NCI-H2081 (cell line): ENCODE data around the gene SFTPB.
"Not testable (repeated sequence)": the region's sequence is repeated elsewhere in the genome, so short reads cannot be mapped to it uniquely, and the experiment has no call there.

ENCODE experiments used
- DNase-seq, 2 experiments: peaks; one replicate each; lab custom pipeline; 2025; lab: John Stamatoyannopoulos, UW

SFTPB gene

DNA sequence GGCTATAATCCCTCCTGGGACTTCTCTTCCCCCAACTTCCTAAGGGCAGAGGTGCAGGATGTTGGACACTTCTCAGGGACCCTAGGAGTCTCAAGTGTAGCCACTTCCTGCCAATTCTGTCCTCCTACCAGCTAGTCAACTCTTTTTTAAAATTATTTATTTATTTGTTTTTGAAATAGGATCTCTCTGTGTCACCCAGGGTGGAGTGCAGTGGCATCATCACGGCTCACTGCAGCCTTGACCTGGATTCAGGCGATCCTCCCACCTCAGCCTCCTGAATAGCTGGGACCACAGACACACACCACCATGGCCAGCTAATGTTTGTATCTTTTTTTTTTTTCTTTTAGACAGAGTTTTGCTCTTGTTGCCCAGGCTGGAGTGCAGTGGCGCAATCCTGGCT is 11.5 kb downstream of the SFTPB start:
- no peak for DNase-seq

DNA sequence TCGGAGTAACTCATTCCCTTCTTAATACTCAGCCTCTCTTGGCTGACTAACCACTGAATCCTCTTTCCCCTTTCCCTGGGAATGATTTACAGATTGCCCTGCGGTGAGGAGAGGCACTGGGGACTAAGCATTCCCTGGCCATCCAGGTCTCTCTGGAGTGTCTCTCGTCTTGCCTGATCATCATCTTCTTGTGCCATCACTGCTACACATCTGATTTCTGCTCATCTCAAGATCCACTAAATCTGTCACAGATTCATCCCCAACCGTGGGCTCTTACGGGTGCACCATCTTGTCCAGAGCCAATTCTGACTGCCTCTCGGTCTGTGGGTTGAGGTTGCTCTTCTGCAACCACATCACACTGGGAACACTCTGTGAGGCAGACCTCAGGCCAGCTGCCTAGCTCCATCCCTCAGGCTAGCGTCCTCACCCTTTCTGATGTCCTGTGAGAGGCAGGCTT is 12.0 kb downstream of the SFTPB start:
- no peak for DNase-seq

DNA sequence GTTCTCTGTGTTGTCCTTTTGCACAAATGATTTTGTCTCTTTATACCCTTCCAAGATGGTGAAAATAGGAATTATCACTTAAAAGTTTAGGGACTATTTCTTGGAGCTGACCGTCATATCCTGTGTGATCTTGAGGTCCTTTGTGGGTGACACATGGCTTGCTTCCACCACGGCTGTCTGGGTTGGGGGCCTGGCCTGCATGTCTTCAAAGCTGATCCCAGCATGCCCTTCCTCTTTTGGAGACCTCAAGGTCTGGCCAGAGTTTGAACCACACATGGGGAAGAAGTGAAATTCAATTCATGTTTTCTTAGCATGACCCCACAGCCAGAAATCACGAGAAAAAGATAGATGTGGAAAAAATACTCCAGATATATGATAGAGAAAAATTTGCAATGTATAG is 14.0 kb downstream of the SFTPB start:
- no peak for DNase-seq

DNA sequence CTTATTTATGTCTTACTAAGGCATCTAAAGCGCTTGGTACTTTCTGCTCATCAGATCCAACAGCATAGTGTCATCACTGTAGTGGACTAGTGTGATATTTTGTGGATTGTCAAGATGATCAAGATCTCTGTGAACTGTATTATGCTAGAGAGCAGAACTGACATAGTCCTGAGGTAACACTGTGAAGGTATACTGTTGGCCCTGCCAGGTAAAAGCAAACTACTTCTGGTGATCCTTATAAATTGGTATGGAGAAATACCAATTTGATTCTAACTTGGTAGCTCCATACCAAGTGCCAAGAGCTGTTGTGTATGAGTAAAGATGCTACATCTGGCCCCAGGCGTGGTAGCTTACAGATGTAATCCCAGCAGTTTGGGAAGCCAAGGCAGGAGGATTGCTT is 15.9 kb downstream of the SFTPB start:
- DNase-seq, result no peak

DNA sequence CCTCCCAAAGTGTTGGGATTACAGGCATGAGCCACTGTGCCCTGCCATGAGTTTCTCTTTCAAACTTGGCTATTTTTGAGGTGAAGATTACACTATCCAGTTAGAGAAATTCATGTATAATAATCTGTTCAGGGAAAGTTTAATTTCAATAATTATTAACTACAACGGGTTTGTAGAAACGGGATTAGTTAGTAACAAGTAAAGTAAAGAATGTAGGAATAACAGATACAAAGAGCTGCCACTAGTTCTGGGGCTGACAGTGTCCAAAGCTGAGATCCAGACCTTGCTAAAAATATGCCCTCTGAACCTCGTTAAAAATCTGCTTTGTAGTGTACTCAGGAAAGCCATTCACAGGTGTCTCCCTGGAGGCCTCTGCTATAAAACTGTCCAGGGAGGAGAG is 16.9 kb downstream of the SFTPB start:
- DNase-seq, result no peak

DNA sequence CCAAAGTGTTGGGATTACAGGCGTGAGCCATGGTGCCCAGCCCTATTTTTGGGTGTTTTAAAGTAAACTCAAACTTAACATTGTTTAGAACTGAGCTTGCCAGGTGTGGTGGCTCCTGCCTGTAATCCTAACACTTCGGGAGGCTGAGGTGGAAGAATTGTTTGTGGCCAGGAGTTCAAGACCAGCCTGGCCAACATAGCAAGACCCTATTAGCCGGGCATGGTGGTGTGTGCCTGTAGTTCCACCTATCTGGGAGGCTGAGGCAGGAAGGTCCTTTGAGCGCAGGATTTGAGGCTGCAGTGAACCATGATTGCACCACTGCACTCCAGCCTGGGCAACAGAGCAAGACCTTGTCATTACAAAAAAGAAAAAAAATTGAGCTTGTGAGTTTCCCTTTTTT is 17.5 kb downstream of the SFTPB start:
- no peak for DNase-seq

DNA sequence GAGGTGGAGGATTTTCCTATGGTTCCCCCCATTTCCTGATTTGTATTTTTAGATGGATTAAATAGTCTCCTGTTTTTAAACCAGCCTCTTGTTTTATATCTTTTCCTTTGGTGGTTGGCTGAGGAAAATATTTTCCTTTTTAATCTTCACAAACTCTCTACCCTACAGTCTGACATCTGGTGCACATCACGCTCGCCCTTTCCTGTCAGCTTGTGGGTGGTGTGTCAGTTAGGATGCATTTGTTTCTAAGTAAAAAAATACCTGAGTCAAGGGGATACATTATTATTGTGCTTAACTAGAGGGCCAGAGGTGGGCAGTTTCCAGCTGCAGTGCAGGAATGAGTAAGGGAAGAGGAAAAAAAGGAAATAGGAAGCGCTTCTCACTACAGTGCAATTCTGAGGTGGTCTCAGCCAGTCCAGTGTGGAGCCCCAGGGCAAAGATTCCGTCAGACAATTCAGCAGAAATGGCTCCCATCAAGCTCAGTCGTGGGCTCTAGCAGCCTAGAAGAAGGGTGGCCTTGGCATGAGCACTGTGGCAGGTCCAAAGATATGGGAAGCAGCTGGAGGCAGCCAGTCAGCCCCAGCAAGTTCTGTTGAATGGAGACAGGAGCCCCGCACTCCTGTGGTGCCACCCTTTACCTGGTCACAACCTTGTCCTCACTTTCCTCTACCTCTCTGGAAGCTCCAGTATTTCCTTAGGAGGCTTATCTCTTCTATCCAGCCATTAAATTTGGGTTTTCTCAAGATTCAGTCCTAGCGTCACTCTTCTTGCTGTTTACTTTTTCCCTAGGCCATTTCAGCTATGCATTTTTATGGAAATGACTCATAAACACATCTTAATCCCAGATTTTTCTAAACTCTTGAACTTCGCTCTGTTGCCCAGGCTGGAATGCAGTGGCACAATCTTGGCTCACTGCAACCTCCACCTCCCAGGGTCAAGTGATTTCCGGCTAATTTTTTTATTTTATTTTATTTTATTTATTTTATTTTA is 18.5 kb downstream of the SFTPB start:
- no peak for DNase-seq

DNA sequence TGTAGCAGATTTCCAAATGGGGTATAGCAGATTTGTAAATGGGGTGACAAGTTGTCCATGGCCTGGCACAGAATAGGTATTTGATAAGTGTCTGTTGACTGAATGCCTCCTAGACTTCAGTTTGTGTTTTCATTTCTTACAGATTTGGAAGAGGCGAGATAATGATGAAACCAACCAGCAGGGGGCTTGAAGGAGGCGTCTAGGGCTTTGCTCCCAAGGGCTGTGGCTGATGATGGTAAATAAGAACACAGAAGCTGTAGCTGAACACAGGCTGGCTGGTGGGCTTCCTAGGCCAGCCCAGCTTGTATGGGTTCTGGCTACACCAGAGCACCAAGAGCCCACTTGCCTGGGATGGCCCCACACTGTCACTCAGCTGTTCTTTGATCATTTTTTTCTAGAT is 19.4 kb downstream of the SFTPB start:
- DNase-seq, result no peak

DNA sequence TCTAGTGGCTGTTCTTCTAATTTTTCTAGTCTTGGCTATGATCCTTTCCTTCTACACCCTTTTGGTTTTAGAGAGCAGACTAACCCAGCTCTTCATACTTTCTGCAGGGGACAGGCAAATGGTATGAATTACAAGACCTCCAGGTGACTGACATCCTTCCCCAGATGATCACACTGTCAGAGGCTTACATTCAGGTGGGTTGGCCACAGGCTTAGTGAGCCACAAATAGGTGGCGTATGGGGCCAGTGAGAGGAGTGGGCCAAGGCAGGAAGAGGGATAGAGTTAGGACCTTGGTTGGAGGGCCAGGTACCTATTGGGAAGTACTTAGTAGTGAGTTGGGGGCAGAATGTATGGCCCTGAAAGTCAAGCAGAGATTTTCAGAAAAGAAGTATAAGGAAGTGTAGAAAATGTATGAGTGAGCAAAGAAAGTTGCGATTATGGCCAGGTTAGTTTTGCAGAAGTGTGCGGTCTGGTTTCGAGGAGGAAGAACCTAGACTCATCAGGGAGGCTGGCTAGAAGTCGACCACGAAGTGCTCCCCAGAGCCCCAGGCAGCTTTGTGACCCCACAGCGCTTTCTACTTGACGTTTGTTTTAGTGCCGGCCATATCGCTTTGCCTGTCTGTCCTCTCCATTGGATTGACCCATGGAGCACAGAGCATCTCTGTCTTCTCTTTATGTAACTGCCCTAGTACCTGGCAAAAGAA is 20.0 kb downstream of the SFTPB start:
- no peak for DNase-seq

DNA sequence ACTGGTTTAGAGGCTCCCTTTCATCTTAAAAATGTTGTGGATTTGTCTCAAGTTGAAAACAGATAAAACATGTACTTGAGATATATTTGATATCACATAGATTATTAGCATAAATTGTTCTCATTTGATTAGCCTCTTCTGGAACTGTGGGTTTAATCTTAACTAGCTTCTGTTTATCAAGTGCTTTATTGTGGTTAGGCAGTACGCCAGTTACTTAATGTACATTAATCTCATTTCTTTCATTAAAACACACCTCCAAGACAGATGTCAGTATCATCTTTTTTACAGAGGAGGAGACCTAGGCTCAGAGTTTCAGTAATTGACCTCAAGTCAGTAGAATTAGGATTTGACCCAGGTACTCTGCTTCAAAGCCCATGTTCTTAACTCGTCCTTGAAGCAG is 21.8 kb downstream of the SFTPB start:
- DNase-seq, result no peak

DNA sequence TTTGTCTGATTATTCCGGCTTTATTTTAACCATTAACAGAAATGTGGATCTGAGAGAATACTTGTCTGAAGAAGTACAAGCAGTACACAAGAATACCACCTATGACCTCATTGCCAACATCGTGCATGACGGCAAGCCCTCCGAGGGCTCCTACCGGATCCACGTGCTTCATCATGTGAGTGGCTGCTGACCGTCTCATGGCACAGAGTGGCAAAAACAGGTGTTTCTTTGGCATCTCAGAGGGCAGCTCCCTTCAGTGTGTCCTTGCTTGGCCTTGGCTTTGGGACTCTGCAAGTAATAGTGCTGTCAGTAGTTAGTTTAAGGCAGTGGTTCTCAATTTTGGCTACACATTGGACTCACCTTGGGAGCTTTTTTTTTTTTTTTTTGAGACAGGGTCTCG is 23.1 kb downstream of the SFTPB start:
- no peak for DNase-seq

DNA sequence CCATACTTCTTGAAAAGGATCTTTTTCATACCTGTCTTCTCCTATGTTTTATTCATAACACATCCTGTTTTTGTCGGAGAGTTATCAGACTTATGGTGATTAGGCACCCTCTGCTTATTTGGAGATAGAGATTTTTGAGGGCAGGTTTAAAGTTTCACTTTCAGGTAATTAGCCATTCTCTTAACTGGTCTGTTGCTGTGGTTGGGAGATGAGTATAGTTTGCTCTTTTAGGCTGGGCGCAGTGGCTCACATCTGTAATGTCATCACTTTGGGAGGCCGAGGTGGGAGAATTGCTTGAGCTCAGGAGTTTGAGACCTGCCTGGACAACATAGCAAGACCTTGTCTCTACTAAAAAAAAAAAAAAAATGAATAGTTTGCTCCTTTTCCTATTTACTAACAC is 25.3 kb downstream of the SFTPB start:
- DNase-seq, result no peak

DNA sequence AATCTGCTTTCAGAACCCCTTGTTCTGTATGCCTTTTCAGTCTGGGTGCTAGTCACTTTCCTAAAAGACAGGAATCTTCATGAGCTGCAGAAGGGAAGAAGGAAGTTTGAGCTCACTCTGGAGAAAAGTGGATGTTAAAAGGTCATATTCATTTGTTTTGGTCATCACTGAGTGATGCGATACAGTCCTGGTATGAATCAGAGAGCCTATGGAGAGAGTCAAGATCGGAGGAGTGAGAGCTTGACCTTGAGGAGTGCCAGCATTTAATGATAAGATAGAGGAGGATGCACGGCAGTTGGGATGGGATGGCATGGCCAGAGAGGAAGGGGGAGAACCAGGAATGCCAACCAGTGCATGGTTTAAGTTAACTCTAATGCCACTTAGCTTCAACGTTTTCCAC is 32.4 kb downstream of the SFTPB start:
- no peak for DNase-seq

DNA sequence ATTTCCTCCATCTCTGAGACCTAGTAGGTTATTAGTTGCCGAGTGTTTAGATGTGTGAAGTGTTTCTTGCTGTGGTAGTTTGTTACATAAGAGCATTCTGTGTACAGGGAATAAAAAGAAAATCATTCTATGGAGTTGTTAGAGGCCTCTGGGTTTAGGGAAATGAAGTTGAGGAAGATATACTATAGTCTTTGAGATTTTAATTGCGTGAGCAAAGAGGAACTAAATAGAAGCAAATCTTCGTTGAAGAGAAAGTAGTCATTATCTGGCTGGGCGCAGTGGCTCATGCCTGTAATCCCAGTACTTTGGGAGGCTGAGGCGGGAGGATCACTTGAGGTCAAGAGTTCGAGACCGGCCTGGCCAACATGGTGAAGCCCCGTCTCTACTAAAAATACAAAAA is 33.0 kb downstream of the SFTPB start:
- no peak for DNase-seq

DNA sequence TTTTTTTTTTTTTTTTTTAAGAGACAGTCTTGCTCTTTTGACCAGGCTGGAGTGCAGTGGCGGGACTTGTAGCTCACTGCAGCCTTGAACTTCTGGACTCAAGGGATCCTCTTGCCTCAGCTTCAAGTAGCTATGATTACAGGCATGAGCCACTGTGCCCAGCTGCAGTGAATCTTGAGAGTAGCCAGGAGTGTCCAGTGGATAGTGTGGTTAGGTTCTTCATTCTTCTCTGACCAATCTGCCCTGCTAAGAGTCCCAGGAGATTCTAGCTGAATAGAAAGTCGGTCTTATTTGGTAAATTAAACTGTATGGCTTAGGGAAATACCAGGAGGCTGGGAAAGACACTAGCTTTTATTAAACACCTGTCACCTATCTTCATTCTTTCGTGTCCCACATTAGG is 36.7 kb downstream of the SFTPB start:
- no peak for DNase-seq

DNA sequence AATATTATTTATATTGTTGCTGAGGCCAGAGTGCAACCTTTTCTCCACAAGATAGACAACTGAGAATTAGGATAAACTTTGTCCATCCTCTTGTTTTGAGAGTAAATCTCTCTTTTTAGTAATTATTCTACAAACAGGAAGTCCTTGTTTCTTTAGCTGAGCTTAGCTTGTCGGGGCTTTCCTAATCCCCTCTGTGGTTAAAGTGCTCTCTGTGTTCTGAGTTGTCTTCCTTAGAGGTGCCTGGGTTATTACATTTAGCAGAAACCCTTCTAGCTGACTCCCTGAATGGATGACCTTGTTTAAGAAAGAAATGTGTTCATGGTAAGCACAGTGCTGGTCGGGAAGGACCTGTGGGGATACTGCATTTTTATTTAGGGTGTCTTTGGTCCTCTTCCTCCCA is 39.3 kb downstream of the SFTPB start:
- no peak for DNase-seq

DNA sequence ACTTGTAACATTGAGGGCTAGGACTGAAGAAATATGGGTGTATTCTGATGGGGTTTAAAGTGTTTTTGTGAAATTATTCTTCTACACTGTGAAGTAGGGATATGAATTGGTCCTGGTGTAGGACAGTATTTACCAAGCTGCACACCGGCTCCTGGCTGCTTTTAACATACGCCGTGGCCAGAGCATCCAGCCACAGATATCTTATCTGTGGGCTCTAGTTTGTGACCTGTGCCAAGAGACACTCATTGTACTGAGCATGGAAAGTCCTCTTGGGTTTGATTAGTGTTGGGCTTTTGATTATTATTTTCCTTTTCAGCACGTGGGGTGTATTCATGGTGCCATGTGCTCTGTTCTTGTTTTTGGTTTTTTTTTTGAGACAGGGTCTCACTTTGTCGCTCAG is 44.0 kb downstream of the SFTPB start:
- no peak for DNase-seq

DNA sequence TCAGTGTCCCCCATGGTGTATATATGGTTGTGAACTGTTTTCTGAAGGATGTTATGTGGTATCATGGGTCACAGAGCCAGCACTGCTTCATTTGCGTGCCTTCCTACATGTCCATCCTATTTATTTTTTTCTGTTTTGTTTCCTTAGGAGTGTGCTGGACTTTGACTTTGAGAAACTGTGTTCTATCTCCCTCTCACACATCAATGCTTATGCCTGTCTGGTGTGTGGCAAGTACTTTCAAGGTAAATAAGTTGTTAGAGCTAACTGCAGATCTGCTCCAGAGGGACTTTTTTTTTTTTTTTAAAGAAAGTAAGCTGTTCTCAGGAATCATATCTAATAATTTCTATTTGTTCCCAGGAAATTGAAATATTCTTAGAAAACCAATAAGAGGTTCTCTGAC is 46.7 kb downstream of the SFTPB start:
- DNase-seq, result no peak

DNA sequence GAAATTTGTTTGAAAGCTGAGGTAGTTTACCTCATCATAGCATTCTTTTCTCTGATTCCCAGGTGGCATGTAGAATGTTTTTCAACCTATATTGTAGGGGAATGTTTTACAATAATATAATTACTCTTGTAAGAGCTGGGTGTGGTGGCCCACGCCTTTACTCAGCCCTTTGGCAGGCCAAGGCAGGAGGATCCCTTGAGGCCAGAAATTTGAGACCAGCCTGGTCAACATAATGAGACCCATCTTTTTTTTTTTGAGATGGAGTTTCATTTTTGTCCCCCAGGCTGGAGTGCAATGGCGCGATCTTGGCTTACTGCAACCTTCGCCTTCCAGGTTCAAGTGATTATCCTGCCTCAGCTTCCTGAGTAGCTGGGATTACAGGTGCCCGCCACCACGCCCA is 48.4 kb downstream of the SFTPB start:
- DNase-seq, result no peak

DNA sequence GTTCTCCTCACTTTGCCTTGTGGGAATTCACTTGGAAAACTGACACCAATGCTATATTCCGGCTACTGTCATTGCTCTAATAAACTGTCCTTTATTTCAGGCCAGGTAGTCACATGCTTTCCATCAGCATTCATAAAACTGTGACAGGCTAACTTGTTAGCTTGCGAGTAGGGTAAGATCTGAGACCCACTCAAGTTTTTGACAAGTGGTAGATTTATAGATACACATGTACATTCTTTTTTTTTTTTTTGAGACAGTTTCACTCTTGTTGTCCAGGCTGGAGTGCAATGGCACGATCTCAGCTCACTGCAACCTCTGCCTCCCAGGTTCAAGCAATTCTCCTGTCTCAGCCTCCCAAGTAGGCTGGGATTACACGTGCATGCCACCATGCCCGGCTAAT is 50.3 kb downstream of the SFTPB start:
- DNase-seq, result not testable (repeated sequence)

DNA sequence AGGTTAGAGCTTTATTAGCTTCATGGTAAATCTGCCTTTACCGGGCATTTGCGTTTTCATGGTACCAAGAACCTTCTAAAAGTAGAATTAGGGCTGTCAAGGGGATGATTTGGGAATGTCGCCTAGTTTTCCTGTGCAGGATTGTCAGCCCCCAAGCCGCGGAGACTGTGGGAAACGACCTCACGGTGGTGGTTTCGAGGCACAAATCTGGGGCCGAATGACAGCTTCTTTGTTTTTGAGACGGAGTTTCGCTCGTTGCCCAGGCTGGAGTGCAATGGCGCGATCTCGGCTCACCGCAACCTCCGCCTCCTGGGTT is 52.6 kb downstream of the SFTPB start:
- no peak for DNase-seq

DNA sequence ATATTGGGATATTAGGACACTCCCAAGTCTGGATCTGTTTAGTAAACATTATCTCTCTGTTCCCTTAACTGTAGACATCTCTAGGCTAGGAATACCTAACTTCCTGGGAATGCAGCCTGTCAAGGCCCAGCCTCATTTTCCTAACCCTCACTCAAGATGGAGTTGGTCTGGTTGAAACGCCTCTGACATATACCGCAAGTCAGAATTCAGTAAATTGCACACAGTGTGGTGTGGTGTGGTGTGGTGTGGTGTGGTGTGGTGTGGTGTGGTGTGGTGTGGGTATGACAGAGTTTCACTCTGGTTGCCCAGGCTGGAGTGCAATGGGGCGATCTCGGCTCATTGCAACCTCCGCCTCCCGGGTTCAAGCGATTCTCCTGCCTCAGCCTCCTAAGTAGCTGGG is 53.2 kb downstream of the SFTPB start:
- not testable (repeated sequence) for DNase-seq

DNA sequence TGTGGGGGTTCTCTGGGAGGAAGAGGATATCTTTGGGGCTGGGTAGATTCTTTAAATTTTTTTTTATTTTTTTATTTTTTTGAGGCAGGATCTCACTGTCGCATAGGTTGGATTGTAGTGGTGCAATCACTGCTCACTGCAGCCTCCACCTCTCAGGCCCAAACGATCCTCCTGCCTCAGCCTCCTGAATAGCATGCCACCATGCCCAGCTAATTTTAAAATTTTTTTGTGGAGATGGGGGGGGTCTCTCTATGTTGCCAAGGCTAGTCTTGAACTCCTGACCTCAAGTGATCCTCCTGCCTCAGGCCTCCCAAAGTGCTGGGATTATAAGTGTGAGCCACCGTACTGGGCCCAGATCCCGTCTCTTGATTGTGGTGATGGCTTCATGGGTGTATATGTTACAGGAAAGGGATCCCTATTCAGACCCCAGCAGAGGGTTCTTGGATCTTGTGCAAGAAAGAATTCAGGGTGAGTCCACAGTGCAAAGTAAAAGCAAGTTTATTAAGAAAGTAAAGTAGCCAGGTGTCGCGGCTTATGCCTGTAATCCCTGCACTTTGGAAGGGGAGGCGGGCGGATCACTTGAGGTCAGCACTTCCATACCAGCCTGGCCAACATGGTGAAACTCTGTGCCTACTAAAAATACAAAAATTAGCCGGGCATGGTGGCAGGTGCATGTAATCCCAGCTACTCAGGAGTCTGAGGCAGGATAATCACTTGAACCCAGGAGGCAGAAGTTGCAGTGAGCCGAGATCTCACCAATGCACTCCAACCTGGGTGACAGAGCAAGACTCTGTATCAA is 54.1 kb downstream of the SFTPB start:
- DNase-seq, result no peak
